Ascending aorta (tissue), 2 donors: Measurements from ENCODE around the gene FRMPD4. TPM values are rescaled to one million over a fixed set of nuclear protein-coding genes. Genes with fewer than 3 reads are reported as not detected.
"Not testable (repeated sequence)": the region's sequence is repeated elsewhere in the genome, so short reads cannot be mapped to it uniquely, and the experiment has no call there.

ENCODE experiments used
- DNase-seq, 2 donors: peaks; one replicate each; pipeline ENCODE4 v3.0.0-alpha.2; 2019; ENCODE audit warnings: low spot score in 2 of 2
- H3K27ac ChIP-seq, 2 donors: fragments of 200-600 bp; sonication (generic); one replicate each; pipeline ENCODE4 v1.5.1; 2016 to 2017; ENCODE audit warnings: mild to moderate bottlenecking in 1 of 2
- H3K27me3 ChIP-seq: fragments of 200-600 bp; sonication (generic); one replicate; pipeline ENCODE4 v1.5.1; 2017
- H3K36me3 ChIP-seq, 2 donors: fragments of 200-600 bp; sonication (generic); one replicate each; pipeline ENCODE4 v1.5.1; 2016
- H3K4me1 ChIP-seq, 2 donors: fragments of 200-600 bp; sonication (generic); one replicate each; pipeline ENCODE4 v1.5.1; 2016 to 2017; ENCODE audit warnings: mild to moderate bottlenecking in 1 of 2
- H3K4me3 ChIP-seq, 2 donors: fragments of 200-600 bp; sonication (generic); one replicate each; pipeline ENCODE4 v1.5.1; 2016 to 2017; ENCODE audit warnings: mild to moderate bottlenecking in 1 of 2
- H3K9me3 ChIP-seq, 2 donors: fragments of 200-600 bp; sonication (generic); one replicate each; pipeline ENCODE4 v1.5.1; 2016
- CTCF ChIP-seq, 3 experiments: fragments of 200-600 bp in 2 of 3; fragments of 450-650 bp in 1 of 3; sonication (generic) in 2 of 3; IDR thresholded peaks; one replicate each; pipeline ENCODE4 v1.5.1; 2016 to 2019; ENCODE audit warnings: antibody characterized with exemption in 3 of 3, mild to moderate bottlenecking in 1 of 3, moderate library complexity in 1 of 3
- intact Hi-C: fragments of 100-400 bp; cut with DNase I; formaldehyde crosslinking; loops from one replicate; pipeline ENCODE4 v1.15.1; 2023
- total RNA-seq: library from RNA; depleted of rRNA; stranded (reverse); fragments of >200 nt; gene quantifications from one replicate; pipeline ENCODE4 v1.1.0, GENCODE V29; 2016

FRMPD4 gene
- total RNA-seq, 1 donor from 2014 or later = not detected

- H3K4me3 ChIP-seq = no peak overlapping the region
- no peaks in the 10 kb centered on the region for H3K4me1 ChIP-seq
- H3K9me3 ChIP-seq = no peaks in the 10 kb centered on the region
- no peaks in the 10 kb centered on the region for H3K27me3 ChIP-seq
- intact Hi-C loops = no loop called here
- no peak for DNase-seq
- no peak overlapping the region for H3K27ac ChIP-seq
- H3K36me3 ChIP-seq = no peaks in the 10 kb centered on the region
- no peak for TF ChIP-seq CTCF (IDR thresholded peaks at IDR 0.05)
Measured at GRCh38 chrX:12149670-12150407, 11.6 kb downstream of the FRMPD4 start.

GRCh38 chrX:12153317-12153716 lies 15.0 kb downstream of the FRMPD4 start:
- Histone ChIP-seq H3K4me3 (no peak overlapping the region), H3K27ac (no peak overlapping the region), H3K27me3 (no peaks in the 10 kb centered on the region), H3K9me3 (no peaks in the 10 kb centered on the region), H3K4me1 (no peaks in the 10 kb centered on the region), H3K36me3 (no peaks in the 10 kb centered on the region)
- intact Hi-C loops = no loop called here
- TF ChIP-seq CTCF (IDR thresholded peaks at IDR 0.05) = no peak
- DNase-seq = no peak

GRCh38 chrX:12153741-12154140 lies 15.5 kb downstream of the FRMPD4 start:
- Histone ChIP-seq H3K4me3 (no peak overlapping the region), H3K4me1 (no peaks in the 10 kb centered on the region), H3K27me3 (no peaks in the 10 kb centered on the region), H3K36me3 (no peaks in the 10 kb centered on the region), H3K9me3 (no peaks in the 10 kb centered on the region), H3K27ac (no peak overlapping the region)
- TF ChIP-seq CTCF (IDR thresholded peaks at IDR 0.05) = no peak
- intact Hi-C loops = no loop called here
- DNase-seq = no peak

GRCh38 chrX:12159799-12160198 lies 21.5 kb downstream of the FRMPD4 start:
- Histone ChIP-seq H3K4me3 (no peak overlapping the region), H3K36me3 (no peaks in the 10 kb centered on the region), H3K4me1 (no peaks in the 10 kb centered on the region), H3K27ac (no peak overlapping the region), H3K9me3 (no peaks in the 10 kb centered on the region), H3K27me3 (no peaks in the 10 kb centered on the region)
- no peak for TF ChIP-seq CTCF (IDR thresholded peaks at IDR 0.05)
- DNase-seq = no peak
- intact Hi-C loops = no loop called here

GRCh38 chrX:12162420-12162819 lies 24.1 kb downstream of the FRMPD4 start:
- H3K4me3 ChIP-seq = no peak overlapping the region
- no peaks in the 10 kb centered on the region for H3K4me1 ChIP-seq
- H3K9me3 ChIP-seq = no peaks in the 10 kb centered on the region
- H3K27ac ChIP-seq = no peak overlapping the region
- no peaks in the 10 kb centered on the region for H3K27me3 ChIP-seq
- intact Hi-C loops = no loop called here
- no peaks in the 10 kb centered on the region for H3K36me3 ChIP-seq
- DNase-seq = no peak
- TF ChIP-seq CTCF (IDR thresholded peaks at IDR 0.05) = no peak

- H3K36me3 ChIP-seq, H3K9me3 ChIP-seq, intact Hi-C loops, H3K4me1 ChIP-seq, H3K27me3 ChIP-seq, DNase-seq, H3K4me3 ChIP-seq, H3K27ac ChIP-seq: not testable (repeated sequence)
Measured at GRCh38 chrX:12164180-12164579, 25.9 kb downstream of the FRMPD4 start.
